HepG2 (cell line): ENCODE data around the gene INHA. TPM values are rescaled to one million over a fixed set of nuclear protein-coding genes. Genes with fewer than 3 reads are reported as not detected.

ENCODE experiments used
- ARID2 ChIP-seq: sonication (generic); formaldehyde crosslinking; IDR thresholded peaks from 2 replicates; pipeline ENCODE4 v1.8.1; 2022; ENCODE audit warnings: mild to moderate bottlenecking, missing genetic modification reagents, borderline replicate concordance
- BCL6 ChIP-seq: IDR thresholded peaks from 2 replicates; pipeline ENCODE4 v1.6.1; 2016; ENCODE audit warnings: missing genetic modification reagents, missing compliant biosample characterization
- BRD4 ChIP-seq: sonication (generic); formaldehyde crosslinking; IDR thresholded peaks from 2 replicates; pipeline ENCODE4 v1.4.0; 2020; ENCODE audit warnings: missing genetic modification reagents
- CERS6 ChIP-seq: sonication (generic); formaldehyde crosslinking; IDR thresholded peaks from 2 replicates; pipeline ENCODE4 v1.5.0; 2020; ENCODE audit warnings: missing genetic modification reagents
- HOMEZ ChIP-seq: IDR thresholded peaks from 2 replicates; pipeline ENCODE4 v1.6.1; 2016; ENCODE audit warnings: low read depth
- MTA1 ChIP-seq: sonication (generic); formaldehyde crosslinking; IDR thresholded peaks from 2 replicates; pipeline ENCODE4 v1.4.0; 2020; ENCODE audit warnings: missing genetic modification reagents, mild to moderate bottlenecking, borderline replicate concordance
- MYPOP ChIP-seq: sonication (generic); formaldehyde crosslinking; IDR thresholded peaks from 2 replicates; pipeline ENCODE4 v1.8.1; 2023; ENCODE audit warnings: mild to moderate bottlenecking, moderate library complexity, missing genetic modification reagents
- NFIC ChIP-seq: IDR thresholded peaks from 2 replicates; pipeline ENCODE4 v1.6.1; 2012; ENCODE audit warnings: mild to moderate bottlenecking, low read length, inconsistent platforms
- RFX1 ChIP-seq: fragments of 450-650 bp; IDR thresholded peaks from 2 replicates; pipeline ENCODE4 v1.6.1; 2017
- SOX13 ChIP-seq, 3 experiments: fragments of 450-650 bp in 1 of 3; sonication (generic) in 1 of 3; formaldehyde crosslinking in 1 of 3; IDR thresholded peaks in 2 of 3; conservative IDR thresholded peaks in 1 of 3; 2 replicates each; pipeline versions ENCODE4 v1.5.0 to v1.6.1; 2016 to 2020; ENCODE audit warnings: antibody characterized with exemption in 1 of 3, mild to moderate bottlenecking in 1 of 3, missing compliant biosample characterization in 1 of 3, missing genetic modification reagents in 1 of 3, moderate library complexity in 1 of 3
- STAT5B ChIP-seq: sonication (generic); formaldehyde crosslinking; IDR thresholded peaks from 2 replicates; pipeline ENCODE4 v1.4.0; 2020; ENCODE audit warnings: missing genetic modification reagents
- TCF7 ChIP-seq: sonication (generic); IDR thresholded peaks from 2 replicates; pipeline ENCODE4 v1.6.1; 2016; ENCODE audit warnings: antibody characterized with exemption, low read depth
- ZBTB2 ChIP-seq: sonication (generic); formaldehyde crosslinking; IDR thresholded peaks from 2 replicates; pipeline ENCODE4 v1.8.0; 2022; ENCODE audit warnings: low read depth, missing genetic modification reagents
- ZBTB43 ChIP-seq: sonication (generic); formaldehyde crosslinking; conservative IDR thresholded peaks from 2 replicates; pipeline ENCODE4 v1.4.0; 2020; ENCODE audit warnings: missing genetic modification reagents
- ZFY ChIP-seq: sonication (generic); formaldehyde crosslinking; IDR thresholded peaks from 2 replicates; pipeline ENCODE4 v1.4.0; 2020; ENCODE audit warnings: missing genetic modification reagents
- ZNF251 ChIP-seq: sonication (generic); formaldehyde crosslinking; IDR thresholded peaks from 2 replicates; pipeline ENCODE4 v1.9.0; 2021; ENCODE audit warnings: mild to moderate bottlenecking, missing genetic modification reagents
- ZNF276 ChIP-seq: sonication (generic); formaldehyde crosslinking; IDR thresholded peaks from 2 replicates; pipeline ENCODE4 v1.4.0; 2020; ENCODE audit warnings: mild to moderate bottlenecking, low read depth, missing genetic modification reagents
- ZNF335 ChIP-seq: sonication (generic); formaldehyde crosslinking; IDR thresholded peaks from 2 replicates; pipeline ENCODE4 v1.4.0; 2020; ENCODE audit warnings: missing genetic modification reagents
- ZNF33B ChIP-seq: sonication (generic); formaldehyde crosslinking; IDR thresholded peaks from 2 replicates; pipeline ENCODE4 v1.5.1; 2020; ENCODE audit warnings: mild to moderate bottlenecking, missing genetic modification reagents
- ZNF510 ChIP-seq: sonication (generic); formaldehyde crosslinking; IDR thresholded peaks from 2 replicates; pipeline ENCODE4 v1.4.0; 2020; ENCODE audit warnings: low read depth, mild to moderate bottlenecking, missing genetic modification reagents
- polyA plus RNA-seq, 8 experiments: library from polyadenylated mRNA; depleted of rRNA in 3 of 8; stranded (reverse) in 7 of 8; unstranded in 1 of 8; fragments of >200 nt; fragmentation: Illumina TruSeq in 4 of 8; extraction: Trizol in 4 of 8; gene quantifications; 2 replicates each; pipeline versions ENCODE4 v1.2.1 to v1.2.3, GENCODE V29; 2011 to 2016; ENCODE audit warnings: low read depth in 4 of 8, missing spikeins in 1 of 8, mixed read lengths in 1 of 8; ENCODE audit not compliant: insufficient read depth in 1 of 8
- total RNA-seq, 5 experiments: library from RNA; depleted of rRNA; stranded (reverse); fragments of >200 nt; fragmentation: Illumina TruSeq; extraction: Trizol; gene quantifications; 2 replicates each; pipeline ENCODE4 v1.2.3, GENCODE V29; 2016; ENCODE audit warnings: low read depth in 1 of 5

Gene INHA
- total and polyA plus RNA-seq, 2 of the 13 experiments (the other 11 are each of a cell fraction or from before 2014, with no cell fraction given): 4.1 to 15.2 TPM

- TF ChIP-seq ZFY (0 out of 2 replicates have a peak, but pooled peaks have one; percentile 20), ZNF251 (CRISPR knock-in tag) (no peak), ZNF510 (CRISPR knock-in tag) (no peak; the same call in 1 of the 2 replicates), SOX13 (IDR thresholded peaks at IDR 0.05) (no peak; the same call in none of the 2 replicates), SOX13 (CRISPR knock-in tag; conservative IDR thresholded peaks at IDR 0.05 in 1 of 2, IDR thresholded peaks at IDR 0.05 in 1 of 2) (peak in 1 of 2 experiments; percentile 89; a peak in 2 of 4 replicates), ARID2 (no peak; the same call in 1 of the 2 replicates), MYPOP (CRISPR knock-in tag) (peak; percentile 85), HOMEZ (CRISPR knock-in tag) (peak; percentile 87), CERS6 (CRISPR knock-in tag) (no peak), ZBTB43 (CRISPR knock-in tag) (peak; percentile 99), ZNF33B (CRISPR knock-in tag) (peak; percentile 38; the same call in 1 of the 2 replicates), STAT5B (CRISPR knock-in tag) (peak; percentile 70; the same call in 1 of the 2 replicates), ZNF276 (peak; percentile 76), ZNF335 (peak; percentile 78), ZBTB2 (peak; percentile 76; the same call in 1 of the 2 replicates), MTA1 (CRISPR knock-in tag) (peak; percentile 99), RFX1 (no peak), BCL6 (CRISPR knock-in tag) (peak; percentile 82), TCF7 (no peak; the same call in 1 of the 2 replicates), NFIC (peak; percentile 89), BRD4 (CRISPR knock-in tag) (no peak)
These were observed 4.6 kb downstream of the INHA start (continued) for GRCh38 chr2:219576505-219577388.
